Measurements from ENCODE around the gene LRRC23.
"Not testable (repeated sequence)": the region's sequence is repeated elsewhere in the genome, so short reads cannot be mapped to it uniquely, and the experiment has no call there.

Gene LRRC23

GRCh38 chr12:6868211-6869048, 36.2 kb upstream of the LRRC23 start:
- TF ChIP-seq CTCF (IDR thresholded peaks at IDR 0.05; ENCODE audit: borderline replicate concordance, insufficient read depth, low read depth, low read length) = peak; percentile 18; the same call in 1 of the 2 replicates
- peak overlapping the region; percentile 99 for H3K4me3 ChIP-seq (ENCODE audit: low read depth, low read length)

- H3K4me3 ChIP-seq (ENCODE audit: low read depth, low read length) = peak overlapping the region; percentile 99
- TF ChIP-seq CTCF (IDR thresholded peaks at IDR 0.05; ENCODE audit: borderline replicate concordance, insufficient read depth, low read depth, low read length) = peak; percentile 88
These were observed 35.3 kb upstream of the LRRC23 start for GRCh38 chr12:6869049-6870021.

GRCh38 chr12:6870304-6870703, 34.3 kb upstream of the LRRC23 start:
- H3K4me3 ChIP-seq (ENCODE audit: low read depth, low read length) = not testable (repeated sequence)

GRCh38 chr12:6871052-6871957, 33.3 kb upstream of the LRRC23 start:
- no peak for TF ChIP-seq CTCF (IDR thresholded peaks at IDR 0.05; ENCODE audit: borderline replicate concordance, insufficient read depth, low read depth, low read length)
- H3K4me3 ChIP-seq (ENCODE audit: low read depth, low read length) = no peak overlapping the region

- peak; percentile 99 for TF ChIP-seq CTCF (IDR thresholded peaks at IDR 0.05; ENCODE audit: borderline replicate concordance, insufficient read depth, low read depth, low read length)
- peak overlapping the region; percentile 52 for H3K4me3 ChIP-seq (ENCODE audit: low read depth, low read length)
These were observed 32.3 kb upstream of the LRRC23 start for GRCh38 chr12:6872073-6873048.

- TF ChIP-seq CTCF (IDR thresholded peaks at IDR 0.05; ENCODE audit: borderline replicate concordance, insufficient read depth, low read depth, low read length) = no peak
- peak within 1 kb of the TSS; percentile 52 for H3K4me3 ChIP-seq (ENCODE audit: low read depth, low read length)
These were observed 31.3 kb upstream of the LRRC23 start, which contains the start of gene SPSB2 for GRCh38 chr12:6873094-6874014. Gene SPSB2, minus strand, starts transcription at chr12:6873303. Its CDS starts 402 bp downstream, at chr12:6872901.

- H3K4me3 ChIP-seq (ENCODE audit: low read depth, low read length) = not testable (repeated sequence)
These were observed 30.6 kb upstream of the LRRC23 start for GRCh38 chr12:6874015-6874368.

GRCh38 chr12:6879824-6880223, 24.8 kb upstream of the LRRC23 start:
- not testable (repeated sequence) for H3K4me3 ChIP-seq (ENCODE audit: low read depth, low read length)
